Tibial nerve (tissue), 4 donors: ENCODE measurements around the gene ARHGEF26.

Experiments
- CTCF ChIP-seq, 5 experiments: fragments of 200-600 bp in 3 of 5; fragments of 450-650 bp in 2 of 5; sonication (generic) in 3 of 5; IDR thresholded peaks; one replicate each; pipeline ENCODE4 v1.5.1; 2016 to 2019; ENCODE audit warnings: antibody characterized with exemption in 5 of 5, mild to moderate bottlenecking in 3 of 5, moderate library complexity in 2 of 5
- EP300 ChIP-seq, 2 donors: sonication (generic); formaldehyde crosslinking; IDR thresholded peaks; one replicate each; pipeline ENCODE4 v1.6.1; 2017; ENCODE audit warnings: antibody characterized with exemption in 2 of 2, mild to moderate bottlenecking in 1 of 2
- POLR2A ChIP-seq, 2 donors: fragments of 450-650 bp; IDR thresholded peaks; one replicate each; pipeline ENCODE4 v1.6.1; 2017; ENCODE audit warnings: antibody characterized with exemption in 2 of 2, mild to moderate bottlenecking in 2 of 2, moderate library complexity in 2 of 2

- no peak for TF ChIP-seq CTCF (IDR thresholded peaks at IDR 0.05)
- no peak for TF ChIP-seq POLR2A (IDR thresholded peaks at IDR 0.05)
- no peak for TF ChIP-seq EP300 (IDR thresholded peaks at IDR 0.05)
These were observed 130.4 kb downstream of the ARHGEF26 start for GRCh38 chr3:154251610-154252009.
